Central memory CD8-positive, alpha-beta T cell (primary cell): ENCODE measurements around the gene ACTMAP.

Experiments
- ATAC-seq: fragments of 150-1000 bp; cut with Tn5 transposase; replicated peaks from 2 replicates; pipeline ENCODE4 v1.10.0; 2022; ENCODE audit warnings: mild to moderate bottlenecking, moderate FRiP score, moderate number of reproducible peaks; ENCODE audit not compliant: poor library complexity, severe bottlenecking; ENCODE audit errors: extremely low read depth
- DNase-seq, 2 donors: peaks; one replicate each; pipeline ENCODE4 v3.0.0; 2021; ENCODE audit warnings: low spot score in 2 of 2
- H3K27ac Mint-ChIP-seq: one replicate; pipeline ENCODE4 v1.8.0; 2022; ENCODE audit warnings: low read depth, mild to moderate bottlenecking, moderate library complexity, mixed read lengths
- H3K27me3 Mint-ChIP-seq: one replicate; pipeline ENCODE4 v1.8.0; 2022; ENCODE audit warnings: mixed read lengths
- H3K36me3 Mint-ChIP-seq: one replicate; pipeline ENCODE4 v1.8.0; 2022; ENCODE audit warnings: mild to moderate bottlenecking, moderate library complexity, mixed read lengths; ENCODE audit not compliant: insufficient read depth
- H3K4me1 Mint-ChIP-seq: one replicate; pipeline ENCODE4 v1.8.0; 2022; ENCODE audit warnings: mixed read lengths
- H3K4me3 Mint-ChIP-seq: one replicate; pipeline ENCODE4 v1.8.0; 2022; ENCODE audit warnings: mild to moderate bottlenecking, moderate library complexity, mixed read lengths
- H3K9me3 Mint-ChIP-seq: one replicate; pipeline ENCODE4 v1.8.0; 2022; ENCODE audit warnings: mixed read lengths

Gene ACTMAP

DNA sequence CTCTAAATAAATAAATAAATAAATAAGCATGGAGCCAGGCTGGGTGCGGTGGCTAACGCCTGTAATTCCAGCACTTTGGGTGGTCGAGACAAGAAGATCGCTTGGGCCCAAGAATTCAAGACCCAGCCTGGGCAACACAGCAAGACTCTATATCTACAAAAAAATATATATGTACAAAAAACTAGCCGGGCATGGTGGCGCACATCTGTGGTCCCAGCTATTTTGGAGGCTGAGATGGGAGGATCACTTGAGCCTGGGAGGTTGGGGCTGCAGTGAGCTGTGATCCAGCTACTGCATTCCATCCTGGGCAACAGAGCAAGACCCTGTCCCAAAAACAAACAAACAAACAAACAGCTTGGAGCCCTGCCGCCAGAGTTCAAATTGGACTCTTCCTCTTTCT lies 2.7 kb downstream of the ACTMAP start:
- Mint-ChIP-seq H3K9me3 (no peaks in the 10 kb centered on the region), H3K27ac (no peak overlapping the region), H3K4me3 (no peak overlapping the region), H3K27me3 (no peaks in the 10 kb centered on the region), H3K4me1 (peaks cover 28% of the 10 kb centered on the region), H3K36me3 (peaks cover 31% of the 10 kb centered on the region)
- DNase-seq (no peak), ATAC-seq (no peak)

DNA sequence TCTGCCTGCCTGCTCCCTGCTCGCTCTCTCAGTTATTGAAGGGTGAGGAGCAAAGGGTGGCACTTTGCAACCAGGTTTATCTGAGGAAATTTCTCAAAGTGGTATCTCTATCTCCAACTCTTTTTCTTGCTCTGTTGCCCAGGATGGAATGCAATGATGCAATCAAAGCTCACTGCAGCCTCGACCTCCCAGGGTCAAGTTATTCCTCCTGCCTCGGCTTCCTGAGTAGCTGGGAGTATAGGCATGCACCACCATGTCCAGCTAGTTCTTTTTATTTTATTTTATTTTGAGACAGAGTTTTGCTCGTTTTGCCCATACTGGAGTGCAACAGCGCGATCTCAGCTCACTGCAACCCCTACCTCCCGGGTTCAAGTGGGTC lies 4.9 kb downstream of the ACTMAP start:
- H3K27ac Mint-ChIP-seq = no peak overlapping the region
- no peaks in the 10 kb centered on the region for H3K9me3 Mint-ChIP-seq
- ATAC-seq = no peak
- no peaks in the 10 kb centered on the region for H3K27me3 Mint-ChIP-seq
- no peak for DNase-seq
- H3K4me1 Mint-ChIP-seq = peaks cover 12% of the 10 kb centered on the region
- H3K36me3 Mint-ChIP-seq = peaks cover 10% of the 10 kb centered on the region
- H3K4me3 Mint-ChIP-seq = no peak overlapping the region

DNA sequence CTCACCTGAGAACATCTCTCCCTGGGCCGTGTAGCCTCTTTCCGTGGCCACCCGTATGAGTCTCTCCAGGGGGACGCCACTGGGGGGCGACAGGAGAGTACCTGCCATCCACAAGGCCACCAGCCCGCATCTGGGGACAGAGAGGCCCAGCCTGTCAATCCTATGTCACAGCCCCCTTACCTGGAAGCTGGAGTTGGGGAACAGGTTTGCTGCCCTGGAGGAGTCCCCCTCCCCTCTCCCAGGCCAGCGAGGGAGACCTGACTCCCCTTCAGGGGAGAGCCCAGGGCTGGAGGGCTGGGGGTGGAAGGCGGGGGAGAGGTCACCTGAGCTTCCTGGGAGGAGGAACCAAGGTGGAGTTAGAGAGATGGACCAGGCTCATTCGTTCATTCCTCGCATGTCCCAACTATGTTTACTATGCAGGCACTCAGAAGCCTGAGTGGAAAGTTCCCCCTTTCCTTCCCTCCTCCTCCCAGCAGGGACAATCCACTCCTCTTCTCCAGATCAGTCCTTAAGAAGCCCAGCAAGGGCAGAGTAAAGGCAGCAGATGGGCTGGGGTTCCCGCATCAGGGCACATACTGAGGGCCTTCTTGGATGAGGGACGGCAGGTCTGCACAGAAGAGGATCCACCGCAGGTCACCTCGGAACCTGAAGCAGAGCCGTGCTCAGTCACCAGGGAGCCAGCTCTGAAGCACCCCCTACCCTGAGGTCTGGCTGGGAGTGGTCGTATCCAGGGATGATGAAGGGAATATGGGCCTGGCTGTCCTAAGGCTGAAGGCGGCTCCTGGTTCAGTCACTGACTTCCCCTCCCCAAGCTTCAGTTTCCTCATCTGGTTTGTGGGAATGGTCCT lies 5.5 kb downstream of the ACTMAP start:
- H3K27me3 Mint-ChIP-seq = no peaks in the 10 kb centered on the region
- H3K9me3 Mint-ChIP-seq = no peaks in the 10 kb centered on the region
- peaks cover 5% of the 10 kb centered on the region for H3K36me3 Mint-ChIP-seq
- H3K4me3 Mint-ChIP-seq = no peak overlapping the region
- H3K27ac Mint-ChIP-seq = no peak overlapping the region
- no peak for DNase-seq
- H3K4me1 Mint-ChIP-seq = peaks cover 6% of the 10 kb centered on the region
- peak; percentile 40 for ATAC-seq

DNA sequence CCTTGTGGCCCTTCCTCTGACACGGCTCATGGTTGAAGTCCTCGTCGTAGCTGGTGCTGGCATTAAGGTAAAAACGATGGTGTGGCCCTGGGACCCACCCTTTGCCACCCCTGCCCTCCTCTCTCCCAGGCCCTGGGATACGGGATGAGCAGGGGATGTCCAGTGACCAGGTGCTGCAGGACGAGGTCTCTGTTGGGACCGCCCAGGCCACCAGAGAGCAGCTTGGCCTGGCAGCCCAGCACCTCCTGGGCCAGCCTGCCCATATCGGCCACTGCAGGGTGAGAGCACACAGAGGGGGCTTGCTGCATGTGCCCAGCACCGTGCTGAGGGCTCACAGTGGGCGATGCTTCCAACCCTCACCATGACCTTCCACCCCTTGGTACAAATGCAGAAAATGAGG lies 6.4 kb downstream of the ACTMAP start:
- Mint-ChIP-seq H3K36me3 (peaks cover under 1% of the 10 kb centered on the region), H3K9me3 (no peaks in the 10 kb centered on the region), H3K27ac (peak overlapping the region; percentile 71), H3K4me1 (no peaks in the 10 kb centered on the region), H3K27me3 (no peaks in the 10 kb centered on the region), H3K4me3 (no peak overlapping the region)
- ATAC-seq (no peak), DNase-seq (no peak)

DNA sequence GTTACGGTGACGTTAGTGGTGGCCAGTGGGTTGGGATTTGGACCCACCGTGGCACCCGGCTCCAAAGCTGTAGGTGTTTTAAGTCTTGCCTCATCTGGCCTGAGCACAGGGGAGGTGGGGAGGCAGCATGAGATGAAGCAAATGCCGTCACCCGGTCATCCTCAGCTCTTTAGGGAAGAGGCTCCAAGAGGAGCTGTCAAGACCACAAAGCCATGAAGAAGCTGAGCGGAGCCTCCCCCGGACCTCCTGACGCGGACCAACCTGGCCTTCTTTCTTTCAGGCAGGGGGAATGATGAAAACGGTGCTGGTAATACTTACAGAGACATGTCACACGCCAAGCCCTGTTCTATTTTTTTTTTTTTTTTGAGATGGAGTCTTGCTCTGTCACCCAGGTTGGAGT lies 7.4 kb downstream of the ACTMAP start:
- no peak for ATAC-seq
- Mint-ChIP-seq H3K4me3 (no peak overlapping the region), H3K27ac (no peak overlapping the region), H3K9me3 (no peaks in the 10 kb centered on the region), H3K36me3 (no peaks in the 10 kb centered on the region), H3K4me1 (no peaks in the 10 kb centered on the region), H3K27me3 (no peaks in the 10 kb centered on the region)
- DNase-seq = no peak

DNA sequence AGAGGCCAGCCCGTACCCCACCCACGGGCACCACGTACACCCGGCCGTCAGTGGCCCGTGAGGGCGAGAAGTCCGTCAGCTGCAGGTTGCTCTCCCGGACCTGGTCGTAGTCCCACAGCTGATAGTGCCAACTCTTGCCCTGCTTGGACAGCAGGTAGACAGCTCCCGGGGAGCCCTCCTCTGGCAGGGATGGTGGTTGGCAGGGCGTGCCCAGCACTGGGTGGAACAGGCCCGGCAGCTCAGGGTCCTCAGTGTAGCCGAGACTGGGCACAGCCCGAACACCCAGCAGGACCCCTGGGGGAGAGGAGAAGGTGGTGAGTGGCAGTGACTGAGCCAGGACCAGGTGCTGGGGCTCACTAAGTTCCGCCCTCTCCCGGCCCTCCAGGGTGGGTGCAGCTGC lies 7.8 kb downstream of the ACTMAP start:
- Mint-ChIP-seq H3K4me3 (no peak overlapping the region), H3K27ac (no peak overlapping the region), H3K27me3 (no peaks in the 10 kb centered on the region), H3K36me3 (peaks cover 1% of the 10 kb centered on the region), H3K4me1 (no peaks in the 10 kb centered on the region), H3K9me3 (no peaks in the 10 kb centered on the region)
- ATAC-seq (no peak), DNase-seq (no peak)

DNA sequence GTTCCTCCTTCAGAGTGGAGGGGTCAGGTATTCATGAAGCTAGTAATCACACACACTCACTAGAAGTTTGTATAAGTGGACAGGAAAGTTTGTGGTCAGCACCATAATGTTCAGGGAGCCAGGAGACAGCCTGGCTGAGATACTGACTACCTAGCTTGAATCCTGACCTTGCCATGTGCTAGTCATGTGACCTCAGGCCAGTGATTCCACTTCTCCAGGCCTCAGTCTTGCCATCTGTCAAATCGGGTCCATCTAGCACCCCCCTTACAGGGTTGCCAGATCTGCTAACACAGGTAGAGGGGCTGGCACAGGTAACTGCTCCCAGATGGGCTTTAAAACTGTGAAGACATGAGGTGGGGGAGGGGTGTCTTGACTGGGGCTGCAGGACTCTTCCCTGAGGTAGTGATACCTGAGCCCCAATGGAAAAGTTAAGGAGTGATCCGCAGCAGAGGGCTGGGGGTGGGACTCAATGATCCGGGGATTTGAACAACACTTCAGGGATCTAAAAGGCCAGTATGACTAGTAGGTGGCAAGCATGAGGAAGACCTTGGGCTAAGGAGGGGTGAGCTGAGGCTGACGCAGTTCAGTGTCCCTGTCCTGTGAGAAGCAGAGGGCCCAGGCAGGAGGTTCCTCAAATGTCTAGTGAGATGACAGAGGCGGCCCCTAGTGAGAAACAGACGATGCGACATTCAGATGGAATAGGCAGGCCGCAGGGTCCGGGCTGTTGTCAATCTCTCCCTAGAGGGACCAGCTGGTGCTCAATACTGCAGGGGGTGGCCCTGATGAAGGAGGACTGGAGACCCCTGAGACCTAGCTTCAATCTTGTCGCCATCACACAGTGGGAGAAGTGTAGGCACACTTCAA lies 8.5 kb downstream of the ACTMAP start:
- H3K4me1 Mint-ChIP-seq = no peaks in the 10 kb centered on the region
- H3K4me3 Mint-ChIP-seq = no peak overlapping the region
- DNase-seq = no peak
- H3K9me3 Mint-ChIP-seq = no peaks in the 10 kb centered on the region
- no peaks in the 10 kb centered on the region for H3K27me3 Mint-ChIP-seq
- H3K27ac Mint-ChIP-seq = no peak overlapping the region
- no peak for ATAC-seq
- peaks cover 3% of the 10 kb centered on the region for H3K36me3 Mint-ChIP-seq

DNA sequence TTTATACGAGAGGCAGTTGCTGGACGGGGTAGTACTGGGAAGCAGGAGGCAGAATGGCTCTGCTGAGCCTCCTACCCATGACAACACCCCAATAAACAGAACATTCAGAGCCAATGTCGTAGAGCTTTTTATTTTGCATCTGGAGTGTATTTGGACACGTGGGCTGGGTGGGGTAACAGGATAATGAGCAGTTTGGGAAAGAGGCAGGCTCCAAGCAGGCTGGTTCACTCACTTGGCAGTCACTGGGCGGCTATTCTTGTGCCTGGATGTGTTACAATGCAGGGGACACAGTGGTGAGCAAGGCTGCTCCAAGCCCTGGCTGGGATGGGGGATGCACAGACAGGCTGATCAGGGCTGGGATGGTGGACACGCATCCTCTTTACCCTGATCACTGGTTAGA lies 9.5 kb downstream of the ACTMAP start:
- Mint-ChIP-seq H3K4me3 (no peak overlapping the region), H3K36me3 (peaks cover 3% of the 10 kb centered on the region), H3K27ac (no peak overlapping the region), H3K9me3 (no peaks in the 10 kb centered on the region), H3K4me1 (no peaks in the 10 kb centered on the region), H3K27me3 (no peaks in the 10 kb centered on the region)
- DNase-seq (no peak), ATAC-seq (no peak)

DNA sequence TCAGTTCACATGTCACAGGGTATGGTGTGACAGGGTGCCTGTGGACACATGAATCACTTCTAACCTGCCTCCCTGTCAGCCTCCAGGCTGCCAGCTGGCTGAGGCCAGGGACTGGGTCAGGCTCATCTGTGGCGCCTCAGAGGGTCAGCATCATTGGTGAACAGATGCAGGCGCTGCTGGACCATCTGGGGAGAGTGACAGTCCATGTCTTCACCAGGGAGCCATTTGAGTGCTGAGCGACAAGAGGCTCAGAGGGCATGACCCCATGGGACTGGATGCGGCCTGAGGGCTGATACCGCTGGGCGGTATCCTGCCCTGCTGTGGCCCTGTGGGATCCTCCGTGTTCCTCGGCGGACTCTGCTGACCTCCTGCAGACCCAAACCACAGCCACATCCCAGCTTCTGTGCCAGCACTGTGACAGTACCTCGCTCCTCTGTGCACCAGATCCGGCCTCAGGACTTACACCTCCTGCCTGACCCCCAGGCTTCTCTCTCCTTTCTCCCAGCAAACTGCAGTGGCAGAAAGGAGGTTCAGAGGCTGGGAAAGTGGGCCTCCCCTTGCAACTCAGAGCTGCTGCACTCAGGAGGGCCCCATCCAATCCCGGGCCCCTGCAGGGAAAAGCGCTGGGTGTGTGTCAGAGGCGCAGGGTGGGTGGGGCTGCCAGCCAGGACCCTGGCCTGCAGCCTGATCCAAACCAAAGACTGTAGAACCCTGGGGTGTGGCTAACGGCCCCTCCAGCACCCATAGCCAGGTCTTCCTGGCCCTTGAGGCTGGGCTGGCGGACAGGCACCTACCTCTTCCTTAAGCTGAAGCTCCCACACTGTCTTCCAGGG lies 10.2 kb downstream of the ACTMAP start:
- Mint-ChIP-seq H3K36me3 (peaks cover 8% of the 10 kb centered on the region), H3K9me3 (no peaks in the 10 kb centered on the region), H3K27ac (no peak overlapping the region), H3K4me3 (no peak overlapping the region), H3K4me1 (no peaks in the 10 kb centered on the region), H3K27me3 (no peaks in the 10 kb centered on the region)
- DNase-seq (no peak), ATAC-seq (no peak)

DNA sequence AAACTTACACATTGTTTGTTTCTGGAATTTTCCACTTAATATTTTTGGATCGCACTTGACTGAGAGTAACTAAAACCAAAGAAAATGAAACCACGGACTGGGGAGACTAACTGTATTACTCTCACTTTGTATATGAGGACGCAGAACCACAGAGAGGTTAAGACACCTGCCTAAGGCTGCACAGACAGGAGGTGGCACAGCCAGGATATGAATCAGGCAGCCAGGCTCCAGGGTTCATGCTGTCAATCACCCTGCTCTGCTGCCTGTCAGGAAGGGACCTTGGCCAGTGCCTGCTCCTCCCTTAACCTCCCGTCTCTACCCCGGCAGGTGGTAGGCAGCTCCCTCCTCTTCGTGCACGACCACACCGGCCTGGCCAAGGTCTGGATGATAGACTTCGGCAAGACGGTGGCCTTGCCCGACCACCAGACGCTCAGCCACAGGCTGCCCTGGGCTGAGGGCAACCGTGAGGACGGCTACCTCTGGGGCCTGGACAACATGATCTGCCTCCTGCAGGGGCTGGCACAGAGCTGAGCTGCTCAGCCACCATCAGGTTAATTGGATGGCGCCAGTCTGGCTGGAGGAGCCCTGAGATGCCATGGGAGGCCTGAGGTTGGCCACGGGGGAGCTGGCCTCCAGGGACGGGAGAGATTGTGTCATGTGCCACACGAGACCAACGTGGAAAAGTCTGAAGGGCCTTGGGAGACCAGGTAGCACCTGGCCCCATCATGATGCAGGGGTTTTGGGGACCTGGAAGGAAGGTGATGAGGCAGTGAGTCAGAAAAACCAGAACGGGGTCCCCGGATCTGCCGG lies 11.0 kb downstream of the ACTMAP start:
- Mint-ChIP-seq H3K9me3 (no peaks in the 10 kb centered on the region), H3K36me3 (peaks cover 15% of the 10 kb centered on the region), H3K4me1 (no peaks in the 10 kb centered on the region), H3K27me3 (no peaks in the 10 kb centered on the region), H3K27ac (no peak overlapping the region), H3K4me3 (no peak overlapping the region)
- no peak for ATAC-seq
- no peak for DNase-seq

DNA sequence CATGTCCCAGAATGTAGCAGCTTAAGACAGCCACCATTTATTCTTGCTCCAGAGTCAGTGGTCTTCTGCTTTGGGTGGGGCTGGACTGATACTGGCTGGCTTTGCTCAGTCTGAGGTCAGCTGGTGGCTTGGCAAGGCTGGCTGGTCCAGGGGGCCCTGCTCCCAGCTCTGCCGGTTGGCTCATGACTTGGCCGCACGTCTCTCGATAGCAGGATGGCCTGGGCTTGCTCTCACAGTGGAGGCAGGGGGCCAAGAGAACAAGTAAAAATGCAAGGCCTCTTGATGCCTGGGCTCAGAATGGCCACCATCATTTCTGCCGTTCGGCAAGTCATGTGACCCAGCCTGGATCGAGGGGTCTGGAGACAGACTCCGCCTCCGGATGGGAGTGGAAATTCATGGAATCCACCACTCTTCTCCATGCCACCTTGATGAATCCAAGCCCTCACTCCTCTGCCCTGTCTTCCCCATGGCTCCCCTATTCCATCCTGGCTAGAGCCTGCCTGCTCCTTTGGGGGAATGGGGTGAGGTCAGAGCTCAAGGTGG lies 13.1 kb downstream of the ACTMAP start:
- no peaks in the 10 kb centered on the region for H3K27me3 Mint-ChIP-seq
- H3K4me1 Mint-ChIP-seq = no peaks in the 10 kb centered on the region
- no peak overlapping the region for H3K27ac Mint-ChIP-seq
- ATAC-seq (no peak), DNase-seq (no peak)
- H3K9me3 Mint-ChIP-seq = no peaks in the 10 kb centered on the region
- H3K36me3 Mint-ChIP-seq = peaks cover 30% of the 10 kb centered on the region
- no peak overlapping the region for H3K4me3 Mint-ChIP-seq

DNA sequence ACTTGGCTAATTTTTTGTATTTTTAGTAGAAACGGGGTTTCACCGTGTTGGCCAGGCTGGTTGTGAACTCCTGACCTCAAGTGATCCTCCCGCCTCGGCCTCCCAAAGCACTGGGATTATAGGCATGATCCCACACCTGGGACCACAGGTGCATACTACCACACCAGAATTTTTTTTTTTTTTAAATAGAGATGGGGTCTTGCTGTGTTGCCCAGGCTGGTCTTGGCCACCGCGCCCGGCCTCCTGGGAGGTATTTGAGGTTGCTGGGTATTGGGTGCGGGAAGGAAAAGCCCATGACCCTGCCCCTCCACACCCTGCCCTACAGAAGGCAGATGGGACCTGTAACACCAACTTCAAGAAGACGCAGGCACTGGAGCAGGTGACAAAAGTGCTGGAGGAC lies 13.6 kb downstream of the ACTMAP start:
- no peak for DNase-seq
- Mint-ChIP-seq H3K36me3 (peaks cover 30% of the 10 kb centered on the region), H3K9me3 (no peaks in the 10 kb centered on the region), H3K4me1 (no peaks in the 10 kb centered on the region), H3K4me3 (no peak overlapping the region), H3K27ac (no peak overlapping the region), H3K27me3 (no peaks in the 10 kb centered on the region)
- no peak for ATAC-seq
